ENCODE measurements around the gene CELA3B.
A peak's percentile ranks its signal among the peaks of the same experiment; 100 is the strongest.
"Not testable (repeated sequence)": the region's sequence is repeated elsewhere in the genome, so short reads cannot be mapped to it uniquely, and the experiment has no call there.

Gene CELA3B, protein sequence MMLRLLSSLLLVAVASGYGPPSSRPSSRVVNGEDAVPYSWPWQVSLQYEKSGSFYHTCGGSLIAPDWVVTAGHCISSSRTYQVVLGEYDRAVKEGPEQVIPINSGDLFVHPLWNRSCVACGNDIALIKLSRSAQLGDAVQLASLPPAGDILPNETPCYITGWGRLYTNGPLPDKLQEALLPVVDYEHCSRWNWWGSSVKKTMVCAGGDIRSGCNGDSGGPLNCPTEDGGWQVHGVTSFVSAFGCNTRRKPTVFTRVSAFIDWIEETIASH

DNA sequence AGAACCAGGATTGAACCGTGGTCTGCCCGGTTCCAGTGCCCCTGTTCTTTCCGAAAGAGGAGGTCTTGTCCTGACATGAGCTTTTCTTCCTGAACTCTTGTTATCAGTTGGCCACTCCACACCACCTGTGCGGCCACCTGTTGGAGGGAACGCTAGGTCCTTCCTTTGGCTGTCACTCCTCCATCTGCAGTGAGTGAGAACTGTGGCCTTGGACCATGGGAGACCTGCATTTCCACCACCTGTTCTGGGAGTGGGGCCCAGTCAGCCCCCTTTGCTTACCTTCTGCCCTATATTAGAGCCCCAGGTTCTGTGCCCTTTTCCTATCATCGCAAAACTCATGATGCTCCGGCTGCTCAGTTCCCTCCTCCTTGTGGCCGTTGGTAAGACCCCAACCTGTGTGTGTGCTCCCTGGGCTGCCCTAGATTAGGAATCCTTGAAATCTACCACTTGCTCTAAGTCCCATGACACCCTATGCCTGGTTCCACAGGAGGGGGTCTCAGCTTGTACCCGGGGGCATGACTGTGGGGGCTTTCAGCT, at the start of gene CELA3B:
Gene CELA3B, plus strand, starts transcription at position 320 of the 537 bp plus-strand sequence. Its CDS starts 18 bp downstream, at position 338.
- not testable (repeated sequence) for DNase-seq

DNA sequence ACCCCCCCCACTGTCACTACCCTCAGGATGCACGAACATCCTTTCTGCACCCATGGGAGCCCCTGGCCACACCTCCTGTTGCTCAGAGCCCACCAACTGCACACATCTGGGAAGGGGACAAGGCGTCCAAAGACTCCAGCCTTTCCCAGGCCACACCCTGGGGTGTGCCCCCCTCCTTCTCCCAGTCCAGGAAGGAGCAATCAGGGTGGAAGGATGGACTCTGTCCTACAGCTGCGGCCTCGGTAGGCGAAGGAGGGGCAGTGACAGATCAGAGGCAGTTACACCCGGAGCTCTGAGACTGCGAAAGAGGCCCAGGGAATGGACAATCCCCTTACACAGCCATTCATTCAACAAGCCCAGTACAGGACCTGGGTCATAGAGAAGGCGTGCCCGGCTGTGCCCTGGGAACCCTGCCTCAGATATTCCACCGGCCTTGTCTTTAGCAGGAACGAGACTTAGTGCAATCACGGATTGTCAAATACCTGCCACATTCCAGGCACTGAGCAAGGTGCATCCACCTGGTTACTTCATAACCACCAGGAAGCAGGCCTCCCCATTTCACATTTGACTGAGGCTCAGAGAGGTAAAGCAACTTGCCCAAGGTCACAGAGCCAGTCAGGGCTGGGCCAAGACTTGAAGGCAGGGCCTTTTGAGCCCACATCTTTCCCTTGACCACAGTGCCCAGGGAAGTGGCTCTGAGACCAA, 49.1 kb upstream of the CELA3B start:
- no peak for DNase-seq

DNA sequence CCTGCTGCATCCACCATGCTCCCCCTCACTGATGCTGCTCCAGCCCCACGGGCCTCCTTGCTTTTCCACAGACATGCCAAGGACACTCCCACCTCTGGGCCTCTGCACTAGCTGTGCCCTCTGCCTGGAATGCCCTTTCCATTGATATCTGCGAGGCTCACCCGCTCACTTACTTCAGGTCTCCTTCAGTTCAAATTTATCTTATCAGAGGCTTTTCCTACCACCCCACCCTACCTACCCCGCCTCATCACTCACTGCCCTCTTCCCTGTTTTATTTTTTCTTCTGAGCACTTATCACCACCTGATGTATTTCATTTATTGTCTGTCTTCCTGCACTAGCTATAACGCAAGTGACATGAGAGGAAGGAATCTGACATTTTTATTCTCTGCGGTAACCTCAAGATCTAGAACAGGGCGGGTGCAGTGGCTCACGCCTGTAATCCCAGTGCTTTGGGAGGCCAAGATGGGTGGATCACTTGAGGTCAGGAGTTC, 46.7 kb upstream of the CELA3B start:
- no peak for DNase-seq

DNA sequence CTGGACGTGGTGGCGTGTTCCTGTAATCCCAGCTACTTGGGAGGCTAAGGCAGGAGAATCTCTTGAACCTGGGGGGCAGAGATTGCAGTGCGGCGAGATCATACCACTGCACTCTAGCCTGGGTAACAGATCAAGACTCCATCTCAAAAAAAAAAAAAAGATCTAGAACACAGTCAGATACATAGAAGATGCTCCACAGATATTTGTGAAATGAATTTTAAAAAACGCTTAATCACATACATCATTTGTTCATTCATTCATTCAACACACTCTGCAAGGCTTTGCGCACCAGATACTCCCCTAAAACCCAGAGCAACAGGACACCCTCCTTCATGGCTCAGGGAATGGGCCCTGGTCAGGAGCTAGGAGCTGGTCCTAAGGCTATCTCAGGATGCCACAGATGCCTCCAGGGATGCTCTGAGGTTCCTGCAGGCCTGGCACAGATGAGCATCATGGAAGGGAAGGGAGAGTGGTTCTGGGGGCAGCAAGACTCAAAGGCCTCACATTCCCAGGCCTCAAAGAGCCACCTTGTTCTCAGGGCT, 46.1 kb upstream of the CELA3B start:
- DNase-seq = no peak

DNA sequence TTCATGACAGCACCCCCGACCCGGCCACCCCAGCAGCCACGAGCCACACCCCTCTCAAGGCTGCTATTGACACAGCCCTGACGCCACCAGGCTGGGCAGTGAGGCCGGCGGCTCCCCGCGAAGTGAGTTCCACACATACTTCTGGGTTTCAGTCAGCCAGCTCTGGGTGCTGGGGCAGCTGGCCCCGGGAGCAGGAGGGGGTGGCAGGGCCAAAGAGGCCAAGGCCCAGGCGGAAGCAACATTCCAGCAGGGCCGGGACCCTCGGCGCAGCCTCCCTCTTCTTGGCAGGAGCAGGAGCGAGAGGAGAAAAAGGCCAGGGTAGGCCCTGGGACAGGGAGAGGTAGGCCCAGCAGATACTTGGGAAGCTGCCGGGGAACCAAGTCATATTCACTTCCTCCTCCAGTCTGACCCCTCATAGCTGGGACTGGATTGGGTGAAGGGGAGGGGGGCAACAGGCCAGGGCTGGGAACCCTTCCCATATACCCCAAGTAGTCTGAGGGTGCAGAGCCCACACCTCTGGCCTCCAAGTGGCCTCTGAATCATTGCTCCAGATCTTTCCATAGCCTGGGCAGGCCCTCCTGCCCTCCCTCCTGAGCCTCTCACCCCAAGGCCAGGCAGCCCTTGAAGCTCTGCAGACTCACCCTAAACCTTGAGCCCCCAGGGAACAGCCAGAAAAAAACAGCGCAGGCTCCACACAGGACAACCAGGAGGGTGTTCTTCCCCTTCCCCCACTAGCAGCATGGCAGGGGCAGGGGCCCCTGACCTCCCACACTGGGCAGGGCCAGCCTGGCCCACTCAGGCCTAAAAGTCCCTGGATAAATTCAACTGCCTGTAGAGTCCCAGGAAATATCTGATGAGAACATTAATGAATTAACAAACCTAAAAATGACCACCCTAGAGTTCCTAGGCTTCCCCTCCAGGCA, 45.4 kb upstream of the CELA3B start:
- DNase-seq = no peak

DNA sequence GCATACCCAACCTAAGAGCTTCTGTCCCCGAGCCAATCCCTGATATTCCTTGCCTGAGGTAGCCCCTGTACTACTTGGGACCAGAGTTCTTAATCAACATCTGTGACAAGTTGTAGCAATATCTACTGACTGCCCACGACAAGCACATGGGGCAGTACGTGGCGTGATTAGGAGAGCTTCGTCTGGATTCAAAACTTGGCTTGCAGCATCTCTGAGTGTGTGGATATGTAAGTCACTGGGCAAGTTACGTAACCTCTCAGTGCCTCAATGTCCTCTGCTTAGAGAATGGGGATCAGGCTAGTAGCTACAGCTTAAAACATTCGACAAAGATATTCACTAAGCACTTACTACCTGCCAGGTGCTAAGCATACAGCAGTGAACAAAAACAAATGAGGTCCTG, 44.7 kb upstream of the CELA3B start:
- DNase-seq = peak; percentile 51 to 82

DNA sequence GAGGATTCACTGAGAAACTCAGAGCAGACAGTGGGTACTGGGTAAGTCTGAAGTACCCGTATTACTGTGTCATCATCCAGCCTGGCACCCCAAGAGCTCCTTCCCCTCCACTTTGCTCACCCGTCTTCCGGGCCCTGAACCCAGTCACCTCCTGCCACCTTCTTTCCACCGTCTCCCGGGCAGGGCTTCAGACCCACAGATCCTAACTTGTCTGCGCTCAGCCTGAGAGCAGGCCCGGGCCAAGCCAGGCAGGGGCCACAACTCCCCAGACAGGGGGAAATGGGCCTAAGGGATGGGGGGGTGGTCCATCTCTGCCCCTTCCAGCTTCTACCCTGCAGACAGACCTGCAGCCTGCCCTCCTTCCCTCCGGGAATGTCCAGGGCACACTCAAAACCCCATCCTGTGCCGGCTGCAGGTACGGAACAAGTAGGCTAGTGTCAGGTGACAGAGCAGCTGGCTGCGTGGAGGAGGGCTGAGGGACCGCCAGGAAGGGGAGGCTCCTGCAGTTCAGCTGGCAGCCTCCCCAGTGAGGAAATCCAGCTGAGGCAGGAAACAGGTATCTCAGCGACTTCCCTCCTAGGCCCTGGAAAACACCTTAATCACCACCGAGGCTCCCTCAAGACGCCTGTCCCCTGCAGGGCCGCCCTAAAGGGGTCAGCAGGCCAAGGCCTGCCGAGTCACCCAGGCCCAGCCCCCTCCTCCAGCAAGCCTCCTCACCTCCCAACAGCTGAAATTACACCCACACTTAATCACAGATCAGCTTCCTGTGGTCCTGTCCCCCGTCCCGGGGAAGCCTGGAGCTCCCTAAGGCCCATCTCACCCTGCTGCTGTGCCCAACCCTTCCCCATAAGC, 43.2 kb upstream of the CELA3B start:
- DNase-seq = no peak

DNA sequence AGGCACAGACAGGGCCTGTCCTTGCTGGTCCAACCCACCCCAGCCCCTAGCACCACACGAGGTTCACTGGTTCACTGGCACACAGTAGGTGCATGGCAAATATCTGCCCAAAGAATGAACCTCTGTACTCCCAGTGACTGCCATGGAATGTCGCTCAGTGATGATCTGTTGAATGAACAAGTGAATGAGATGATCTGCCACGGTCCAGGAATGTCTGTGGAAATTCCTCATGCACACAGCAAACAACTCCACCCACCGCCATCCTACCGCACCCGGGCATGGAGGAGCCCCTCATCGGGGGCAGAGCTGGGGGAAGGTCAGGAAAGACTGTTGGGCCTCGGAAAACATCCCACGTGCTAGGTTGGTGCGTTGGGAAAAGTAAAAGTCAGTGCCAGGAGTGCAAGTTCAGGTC, 41.4 kb upstream of the CELA3B start:
- DNase-seq = no peak

DNA sequence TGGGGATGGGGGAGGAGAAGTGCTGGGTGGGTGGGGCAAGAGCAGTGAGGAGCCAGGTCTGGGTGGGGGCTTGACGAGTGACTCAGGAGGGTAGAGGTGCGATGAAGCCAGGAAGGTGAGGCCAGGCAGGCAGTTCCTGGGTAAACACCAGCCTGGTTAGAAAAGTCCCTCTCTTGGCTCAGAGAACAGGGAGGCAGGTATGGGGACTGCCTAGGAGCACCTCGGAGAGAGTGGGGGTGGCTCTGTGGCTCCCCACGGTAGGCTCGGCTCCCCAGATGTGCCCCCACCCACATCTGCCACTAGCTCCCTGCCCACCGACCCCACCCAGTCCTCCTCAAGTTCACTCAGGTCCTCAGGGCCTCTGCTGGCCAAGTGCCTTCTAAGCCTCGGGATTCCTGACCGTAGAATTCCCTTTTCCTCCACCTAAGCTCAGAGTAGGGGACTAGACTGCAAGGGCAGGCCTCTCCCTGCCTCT, 40.9 kb upstream of the CELA3B start:
- no peak for DNase-seq

DNA sequence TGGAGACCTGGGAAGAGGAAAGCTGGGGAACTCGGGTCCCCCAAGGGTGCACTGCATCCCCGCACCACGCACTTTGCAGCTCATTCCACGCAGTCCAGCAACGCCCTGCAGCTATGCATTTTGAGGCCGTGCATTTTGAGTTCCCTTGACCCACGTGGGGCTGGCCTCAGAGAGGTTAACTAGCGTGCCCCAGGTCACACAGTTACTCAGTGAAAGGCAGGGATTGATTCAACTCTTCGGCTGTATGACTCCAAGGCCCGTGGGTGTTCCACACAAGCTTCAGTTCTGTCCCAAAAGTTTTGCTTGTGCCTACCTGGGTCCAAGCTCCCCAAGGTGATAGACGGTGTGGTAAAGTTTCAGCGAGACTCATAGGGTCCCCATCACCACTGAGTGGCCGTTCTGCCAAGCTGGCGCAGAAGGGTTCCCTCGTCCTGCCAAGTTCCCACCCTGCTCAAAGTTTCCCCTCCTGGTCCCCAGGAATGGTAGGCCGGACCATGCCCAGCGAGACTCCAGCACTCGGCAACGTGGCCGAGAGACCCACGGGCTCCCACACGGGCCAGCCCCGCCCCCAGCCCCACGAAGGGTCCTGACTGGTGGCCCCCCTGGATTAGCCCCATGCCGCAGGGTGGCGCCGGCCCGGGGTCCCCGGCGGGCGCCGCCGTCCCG, 40.3 kb upstream of the CELA3B start:
- no peak for DNase-seq

DNA sequence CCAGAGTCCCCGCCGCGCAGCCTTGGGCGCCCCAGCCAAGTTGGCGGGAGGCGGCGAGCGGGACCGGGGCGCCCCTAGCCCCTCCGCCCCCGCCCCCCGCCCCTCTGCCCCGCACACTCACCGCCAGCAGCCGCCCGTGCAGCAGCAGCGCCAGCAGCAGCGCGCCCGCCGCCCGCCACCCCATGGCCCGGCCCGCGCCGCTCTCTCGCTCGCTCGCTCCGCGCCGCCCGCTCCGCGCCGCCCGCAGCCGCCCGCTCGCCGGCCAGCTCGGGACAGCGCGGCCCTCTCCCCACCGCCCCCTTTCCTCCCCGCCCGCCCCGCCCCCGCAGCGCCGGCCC, 39.8 kb upstream of the CELA3B start, which contains the start of gene HSPG2:
Gene HSPG2, minus strand, starts transcription at position 277 of the 338 bp plus-strand sequence. Its CDS starts 93 bp downstream, at position 184.
- DNase-seq = no peak

DNA sequence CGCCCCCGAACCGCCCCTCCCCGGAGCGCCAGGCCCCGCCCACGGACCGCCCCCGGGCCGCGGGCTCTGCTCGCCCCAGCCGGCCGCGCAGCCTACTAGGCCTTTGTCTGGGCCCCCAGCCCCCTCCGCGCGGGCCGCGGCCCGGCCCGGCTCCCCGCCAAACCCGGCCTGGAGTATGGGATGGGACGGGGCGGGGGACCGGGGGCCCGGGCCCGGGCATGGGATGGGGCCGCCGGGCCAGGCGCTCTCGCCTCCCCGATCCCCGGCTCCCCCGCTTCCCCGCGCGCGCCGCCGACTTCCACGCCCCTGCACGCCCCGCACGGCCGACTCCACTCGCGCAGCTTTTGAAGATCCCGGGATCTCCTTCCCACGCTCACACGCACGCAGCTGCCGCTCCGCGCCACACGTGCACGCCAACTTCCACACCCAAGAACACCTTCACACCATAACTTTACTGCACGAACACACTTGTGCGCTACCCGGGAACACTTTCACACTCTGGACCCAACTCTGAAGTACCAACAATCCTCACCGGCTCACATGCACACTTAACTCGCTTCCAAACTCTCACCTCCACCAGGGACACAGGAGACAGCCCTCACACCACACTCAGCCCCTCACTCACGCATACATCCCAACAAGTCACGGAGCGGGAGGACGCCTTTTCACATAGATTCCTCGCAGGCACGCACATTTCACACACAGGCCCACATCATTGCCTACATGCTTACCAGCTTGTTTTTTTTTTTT, 39.3 kb upstream of the CELA3B start:
- DNase-seq = peak; percentile 28 to 59

DNA sequence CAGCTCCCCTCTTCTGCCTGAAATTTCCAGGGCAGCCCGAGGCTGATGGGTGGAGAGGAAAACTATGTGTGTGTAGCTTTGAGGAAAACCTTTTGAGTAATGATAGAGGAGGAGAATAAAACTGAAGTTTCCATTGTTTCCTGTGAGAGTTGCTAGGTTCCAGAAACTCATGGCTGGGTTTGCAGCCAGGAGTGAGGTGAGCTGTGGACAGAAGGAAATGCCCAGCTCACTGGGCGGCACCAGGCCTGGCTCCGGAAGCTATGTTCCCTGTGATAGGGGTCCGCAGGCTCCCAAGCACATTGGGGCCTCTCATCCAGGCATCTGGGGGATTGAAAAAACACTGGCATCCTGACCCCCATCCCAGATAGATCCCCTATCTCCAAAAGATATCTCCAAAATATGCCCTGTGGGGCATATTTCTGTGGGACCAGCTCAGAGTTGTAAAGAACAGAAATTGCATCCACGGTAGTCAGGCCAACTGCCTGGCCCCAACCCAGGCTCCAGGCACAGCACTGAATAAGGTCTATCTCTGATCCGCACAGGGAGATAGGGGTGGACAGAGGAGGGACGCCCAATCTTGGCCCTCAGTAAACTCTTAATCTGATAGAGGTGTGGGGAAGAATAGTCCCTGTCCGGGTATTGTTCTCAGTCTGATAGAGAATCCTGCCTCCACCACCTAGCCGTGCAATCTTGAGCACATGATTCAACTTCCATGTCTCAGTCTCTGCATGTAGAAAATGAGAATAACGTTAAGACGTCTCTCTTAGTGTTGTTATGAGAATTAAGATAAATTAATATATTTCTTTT, 37.9 kb upstream of the CELA3B start:
- no peak for DNase-seq

DNA sequence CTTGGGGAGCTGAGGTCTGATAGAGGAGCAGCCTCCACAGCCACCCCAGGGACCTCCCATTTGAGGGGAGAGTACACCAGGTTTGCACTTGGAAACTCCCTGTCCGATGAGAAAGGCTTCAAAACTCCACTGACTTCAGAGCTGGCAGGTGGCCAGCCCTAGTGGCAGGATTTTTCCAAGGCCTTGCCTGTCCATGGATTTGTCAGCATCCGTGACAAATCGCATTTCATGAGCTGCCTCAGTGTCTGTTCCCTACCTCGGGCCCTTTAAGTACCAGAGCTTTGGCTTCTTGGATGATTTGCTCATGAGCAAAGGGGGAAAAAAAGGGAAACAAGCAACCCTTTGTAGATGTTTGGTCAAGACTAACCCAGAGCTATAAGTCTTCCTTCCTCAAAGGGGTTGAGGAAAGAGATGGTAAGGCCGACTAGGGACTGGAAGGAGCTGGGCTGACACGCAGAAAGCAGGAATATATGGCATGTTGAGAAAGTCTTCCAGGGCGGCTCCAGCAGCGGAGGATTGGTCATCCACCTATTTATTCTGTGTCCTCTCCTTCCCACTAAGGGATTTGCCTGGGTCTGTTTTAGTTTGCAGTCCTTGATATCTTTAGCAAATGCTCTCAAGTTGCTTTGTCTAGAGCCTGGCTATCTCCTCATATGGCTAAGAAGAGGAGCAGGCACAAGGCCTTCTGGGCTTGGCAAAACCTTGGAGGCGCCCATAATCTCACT, 37.0 kb upstream of the CELA3B start:
- DNase-seq = peak; percentile 66 to 71

DNA sequence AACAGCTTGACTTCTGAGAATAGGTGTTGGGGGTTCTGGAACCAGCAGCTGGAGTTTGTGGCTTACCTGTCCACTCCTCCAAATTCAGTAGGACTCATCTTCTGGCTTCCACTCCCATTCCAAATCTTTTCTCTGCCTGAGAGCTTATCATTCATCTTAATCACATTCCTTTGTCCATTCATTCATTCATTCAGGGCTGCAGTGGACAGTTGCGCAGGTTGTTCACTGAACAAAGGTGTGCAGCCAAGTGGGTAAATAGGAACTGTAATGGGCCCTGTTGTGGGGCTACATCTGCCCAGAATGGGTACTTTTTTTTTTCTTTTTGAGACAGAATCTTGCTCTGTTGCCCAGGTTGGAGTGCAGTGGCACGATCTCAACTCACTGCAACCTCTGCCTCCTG, 36.3 kb upstream of the CELA3B start:
- no peak for DNase-seq

DNA sequence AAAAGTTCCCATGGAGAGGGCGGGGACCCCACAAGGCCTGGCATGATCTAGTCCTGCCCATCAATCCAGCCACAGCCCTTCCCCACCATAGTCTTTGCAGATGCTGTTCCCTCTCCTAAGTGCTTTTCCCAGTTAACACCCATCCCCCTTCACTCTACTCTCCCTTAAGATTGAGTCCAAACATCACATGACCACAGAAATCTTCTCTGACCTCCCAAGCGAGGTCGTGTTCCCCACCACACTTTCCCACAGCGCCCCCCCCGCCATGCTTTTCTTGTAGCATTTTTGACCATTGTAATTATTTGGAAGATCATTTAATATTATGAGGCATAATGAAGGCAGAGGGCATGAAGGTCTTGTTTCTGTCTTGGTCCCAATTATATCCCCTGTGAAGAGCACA, 35.5 kb upstream of the CELA3B start:
- DNase-seq = no peak

DNA sequence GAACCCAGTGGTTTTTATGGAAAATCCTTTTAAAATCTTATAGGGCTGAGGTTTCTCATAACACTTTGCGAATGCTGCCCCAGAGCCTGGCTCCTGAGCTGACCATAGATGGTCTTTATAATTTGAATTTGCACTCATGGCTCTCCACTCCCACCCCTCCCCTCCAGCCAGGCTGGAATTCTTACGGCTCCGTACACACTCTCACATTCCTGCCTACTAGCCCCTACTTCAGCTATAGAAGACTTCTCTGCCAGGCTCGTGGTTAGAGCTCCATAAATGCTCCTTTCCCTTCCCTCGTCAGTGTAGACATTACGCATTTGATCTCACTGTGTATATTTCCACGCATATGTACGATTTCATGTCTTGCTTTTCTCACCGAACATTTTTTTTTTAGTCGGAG, 34.4 kb upstream of the CELA3B start:
- no peak for DNase-seq

DNA sequence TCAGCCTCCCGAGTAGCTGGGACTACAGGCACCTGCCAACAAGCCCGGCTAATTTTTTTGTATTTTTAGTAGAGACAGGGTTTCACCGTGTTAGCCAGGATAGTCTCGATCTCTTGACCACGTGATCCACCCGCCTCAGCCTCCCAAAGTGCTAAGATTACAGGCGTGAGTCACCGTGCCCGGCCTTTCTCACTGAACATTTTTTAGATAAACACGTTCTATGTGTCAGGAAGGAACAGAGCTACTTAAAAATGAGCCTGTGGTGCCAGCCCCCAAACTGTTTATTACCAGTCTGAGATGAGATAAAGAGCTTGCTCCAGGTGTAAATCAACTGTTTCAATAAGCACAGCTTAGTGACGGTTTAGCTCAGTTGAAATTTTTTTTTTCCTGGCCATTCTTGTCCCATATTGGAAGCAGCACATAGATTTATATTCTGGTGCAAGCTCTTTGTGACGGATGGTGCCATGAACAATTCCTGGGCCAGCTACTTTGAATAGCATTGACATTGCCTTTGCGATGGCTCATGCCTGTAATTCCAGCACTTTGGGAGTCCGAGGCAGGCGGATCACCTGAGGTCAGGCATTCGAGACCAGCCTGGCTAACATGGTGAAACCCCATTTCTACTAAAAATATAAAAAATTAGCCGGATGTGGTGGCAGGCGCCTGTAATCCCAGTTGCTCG, 33.7 kb upstream of the CELA3B start:
- not testable (repeated sequence) for DNase-seq
